RWPE1 (cell line): ENCODE data around the gene RBM47.

Experiments
- CTCF ChIA-PET: fragments of 350-600 bp; sonication (Branson Sonifier 250); formaldehyde crosslinking; extraction: SDS; loops from one replicate; lab custom pipeline; 2021; lab: Yijun Ruan, JAX
- POLR2A ChIA-PET: fragments of 400-600 bp; formaldehyde crosslinking; extraction: SDS; loops from one replicate; lab custom pipeline; 2020; ENCODE audit warnings: antibody characterized with exemption; ENCODE audit not compliant: low non-redundant PET; lab: Yijun Ruan, JAX
- DNase-seq: peaks from one replicate; pipeline ENCODE4 v3.0.0; 2012; ENCODE audit warnings: low spot score
- H3K27ac ChIP-seq: fragments of 450-650 bp; 2 replicates; pipeline ENCODE4 v1.5.1; 2017
- CTCF ChIP-seq: fragments of 450-650 bp; conservative IDR thresholded peaks from 2 replicates; pipeline ENCODE4 v1.5.1; 2017; ENCODE audit warnings: low read depth, mild to moderate bottlenecking

Gene RBM47

DNA sequence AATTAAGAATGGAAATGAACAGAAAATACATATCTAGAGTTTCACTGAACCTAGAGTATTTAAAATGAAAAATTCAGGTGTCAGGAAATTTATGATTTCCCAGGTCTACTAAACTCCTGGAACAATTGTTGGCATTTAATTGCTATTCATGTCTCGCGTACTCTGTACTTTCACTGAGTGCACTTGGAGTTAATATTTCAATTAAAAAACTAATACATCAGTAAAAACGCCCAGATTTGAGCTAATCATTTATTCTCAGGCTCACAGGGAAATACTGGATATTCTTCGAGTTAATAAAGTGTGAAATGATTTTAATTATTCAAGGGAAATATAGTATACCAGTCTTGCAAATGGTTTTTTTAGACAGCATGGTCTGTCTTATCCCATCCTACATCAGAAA is 168.6 kb downstream of the RBM47 start:
- no peak for TF ChIP-seq CTCF
- CTCF ChIA-PET = no interaction called here
- H3K27ac ChIP-seq = no peak overlapping the region
- DNase-seq = no peak
- POLR2A ChIA-PET = no interaction called here

DNA sequence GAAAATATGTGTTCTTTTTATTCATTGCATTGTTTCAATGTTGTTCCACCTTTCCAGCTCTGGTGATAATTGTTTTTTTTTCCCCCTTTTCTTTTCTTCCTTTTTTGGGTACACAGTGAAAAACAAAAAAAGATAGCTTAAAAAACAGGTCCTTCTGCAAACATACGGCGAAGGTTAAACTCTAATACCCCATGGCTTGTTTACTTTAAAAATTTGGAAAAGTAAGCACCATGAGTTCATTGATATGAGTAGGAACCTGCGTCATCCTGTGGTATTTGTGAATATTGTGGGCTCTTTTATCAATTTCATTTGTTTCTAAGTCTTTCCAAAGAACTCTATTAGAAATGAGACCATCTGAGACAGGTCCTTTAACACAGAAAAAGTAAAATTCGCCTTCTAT is 171.0 kb downstream of the RBM47 start:
- POLR2A ChIA-PET = no interaction called here
- TF ChIP-seq CTCF = no peak
- DNase-seq = no peak
- H3K27ac ChIP-seq = no peak overlapping the region
- CTCF ChIA-PET = no interaction called here

- POLR2A ChIA-PET = no interaction called here
- CTCF ChIA-PET = interaction anchor here (1.0 kb wide), 1 partner anchor 15 kb away, joined by 6 read pairs; no protein-coding TSS in a partner anchor
- H3K27ac ChIP-seq = no peak overlapping the region
These were observed 171.6 kb downstream of the RBM47 start for GRCh38 chr4:40458109-40458508.

GRCh38 chr4:40455340-40455902 is 174.2 kb downstream of the RBM47 start:
- no peak for DNase-seq
- ChIA-PET CTCF (no interaction called here), POLR2A (no interaction called here)
- no peak overlapping the region for H3K27ac ChIP-seq
- no peak for TF ChIP-seq CTCF

More at GRCh38 chr4:40458109-40458508, 171.6 kb downstream of the RBM47 start:
- TF ChIP-seq CTCF = no peak
- no peak for DNase-seq

- DNase-seq = no peak
- no peak for TF ChIP-seq CTCF
- ChIA-PET CTCF (interaction anchor here (0.6 kb wide), 1 partner anchor 130 kb away, joined by 5 read pairs; no protein-coding TSS in a partner anchor), POLR2A (no interaction called here)
- no peak overlapping the region for H3K27ac ChIP-seq
These were observed 174.8 kb downstream of the RBM47 start for GRCh38 chr4:40454816-40455215.

DNA sequence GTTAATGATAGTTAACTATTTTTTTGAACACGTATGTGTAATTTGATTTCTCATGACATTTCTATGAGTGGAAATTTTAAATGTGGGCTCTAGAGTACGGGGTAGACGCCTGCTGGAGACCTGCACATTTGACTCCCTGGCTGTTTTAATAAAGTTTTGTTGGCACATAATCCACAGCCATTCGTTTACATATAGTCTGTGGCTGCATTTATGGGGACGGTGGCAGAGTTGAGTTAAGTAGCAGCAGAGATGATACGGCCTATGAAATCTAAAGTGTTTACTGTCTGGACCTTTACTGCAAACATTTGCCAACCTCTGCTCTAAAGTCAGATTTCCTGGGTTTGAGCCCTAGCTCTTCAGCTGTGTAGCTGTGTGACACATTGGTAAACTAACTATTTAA is 175.8 kb downstream of the RBM47 start:
- CTCF ChIA-PET = no interaction called here
- no peak overlapping the region for H3K27ac ChIP-seq
- no peak for DNase-seq
- no peak for TF ChIP-seq CTCF
- POLR2A ChIA-PET = no interaction called here
